ENCODE data around the gene HAL.

The HAL gene

DNA sequence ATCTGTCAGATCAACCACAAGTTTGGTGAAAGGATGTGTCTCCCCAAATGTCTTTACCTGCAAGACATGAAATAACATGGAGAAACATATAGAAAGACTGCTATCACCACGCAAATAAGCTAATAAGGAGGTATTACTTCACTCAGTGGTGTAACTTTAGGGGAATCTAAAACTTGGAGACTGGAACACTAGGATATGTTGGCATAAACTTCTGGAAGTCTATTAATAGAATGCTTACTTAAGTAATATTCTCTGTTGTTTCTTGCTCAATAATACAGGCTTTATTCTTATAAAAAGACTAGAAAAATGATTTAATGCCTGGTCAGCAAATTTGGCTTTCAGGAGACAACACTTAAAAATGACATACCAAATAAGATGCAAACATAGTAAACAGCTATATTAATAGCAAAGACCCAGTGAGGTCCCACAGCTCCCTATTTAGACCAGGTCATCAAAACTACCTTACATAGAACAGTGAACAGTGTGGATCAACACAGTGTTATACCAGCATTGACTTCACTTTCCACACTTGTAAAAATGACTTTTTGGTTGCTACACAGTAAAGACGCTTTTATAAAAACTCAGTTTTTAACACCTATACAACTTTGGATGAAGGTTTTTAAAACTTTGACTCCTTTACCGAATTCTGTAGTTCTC, 18.9 kb upstream of the HAL start:
- no peak for DNase-seq

DNA sequence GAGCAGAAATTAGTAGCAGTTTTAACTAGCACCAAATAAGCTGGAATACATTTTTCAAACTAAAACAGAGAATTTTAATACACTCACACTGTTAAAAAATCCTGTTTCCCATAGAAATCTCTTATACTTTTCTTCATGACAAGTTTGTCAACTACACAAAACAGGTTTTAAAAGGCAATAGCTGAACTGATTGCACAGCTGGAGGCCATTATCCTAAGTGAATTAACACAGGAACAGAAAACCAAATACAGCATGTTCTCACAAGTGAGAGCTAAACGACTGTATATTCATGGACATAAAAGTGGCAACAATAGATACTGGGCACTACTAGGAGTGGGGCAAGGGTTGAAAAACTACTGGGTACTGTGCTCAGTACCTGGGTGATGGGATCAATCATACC, 11.6 kb upstream of the HAL start:
- DNase-seq: no peak

DNA sequence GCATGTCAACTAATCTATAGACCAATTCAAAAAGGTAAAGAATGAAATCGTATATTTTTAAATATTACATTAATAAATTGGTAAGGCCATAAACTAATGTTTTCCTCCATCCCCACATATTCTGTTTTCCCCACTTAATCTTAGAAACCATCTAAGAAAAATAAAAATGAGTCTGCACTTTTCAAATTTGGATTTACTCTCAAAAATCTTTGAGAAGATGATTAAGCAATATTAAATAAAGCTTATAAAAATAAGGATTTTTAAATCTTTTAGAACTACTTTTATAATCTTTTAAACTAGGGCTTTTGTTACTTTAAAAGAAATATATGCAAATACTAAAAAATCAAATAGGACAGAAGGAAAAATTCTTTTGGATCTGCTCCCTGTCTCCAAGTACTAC, 10.6 kb upstream of the HAL start:
- DNase-seq: no peak

DNA sequence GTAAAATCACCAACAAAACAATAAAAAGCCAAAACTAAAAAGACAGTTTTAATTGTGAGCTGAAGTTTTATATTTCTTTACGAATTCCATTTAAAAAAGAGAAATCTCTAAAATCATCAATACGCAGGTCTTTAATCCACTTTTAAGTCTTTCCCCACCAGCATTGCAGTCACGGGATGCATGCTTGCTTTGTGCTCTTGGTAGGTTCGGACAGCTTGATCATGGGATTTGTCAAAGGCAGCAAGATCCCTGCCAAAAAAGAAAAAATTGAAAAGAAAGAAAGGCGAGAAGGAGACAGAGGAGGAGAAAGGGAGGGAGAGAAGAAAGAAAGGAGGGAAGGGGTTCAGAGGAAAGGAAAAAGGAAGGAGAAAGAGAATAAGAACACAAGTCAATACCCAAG, 4.7 kb upstream of the HAL start:
- no peak for DNase-seq

DNA sequence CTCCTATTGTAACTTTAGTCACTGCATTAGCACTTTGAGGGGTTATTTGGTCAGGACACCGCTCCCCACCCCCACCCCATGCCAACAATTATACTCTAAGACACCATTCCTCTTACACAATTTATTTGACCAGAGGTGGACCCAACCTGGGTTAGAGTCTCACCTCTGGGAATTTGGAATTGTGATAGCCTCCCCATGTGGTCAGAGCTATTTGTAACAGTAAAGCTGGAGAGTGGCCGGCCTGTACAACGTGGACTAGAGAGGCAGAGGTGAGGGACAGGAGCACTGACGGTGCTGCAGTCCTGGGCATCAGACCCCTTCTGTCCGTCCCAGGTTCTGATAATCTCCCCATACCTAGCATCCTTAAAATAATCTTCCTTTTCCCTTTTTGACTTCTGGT, 3.3 kb upstream of the HAL start:
- DNase-seq: no peak

DNA sequence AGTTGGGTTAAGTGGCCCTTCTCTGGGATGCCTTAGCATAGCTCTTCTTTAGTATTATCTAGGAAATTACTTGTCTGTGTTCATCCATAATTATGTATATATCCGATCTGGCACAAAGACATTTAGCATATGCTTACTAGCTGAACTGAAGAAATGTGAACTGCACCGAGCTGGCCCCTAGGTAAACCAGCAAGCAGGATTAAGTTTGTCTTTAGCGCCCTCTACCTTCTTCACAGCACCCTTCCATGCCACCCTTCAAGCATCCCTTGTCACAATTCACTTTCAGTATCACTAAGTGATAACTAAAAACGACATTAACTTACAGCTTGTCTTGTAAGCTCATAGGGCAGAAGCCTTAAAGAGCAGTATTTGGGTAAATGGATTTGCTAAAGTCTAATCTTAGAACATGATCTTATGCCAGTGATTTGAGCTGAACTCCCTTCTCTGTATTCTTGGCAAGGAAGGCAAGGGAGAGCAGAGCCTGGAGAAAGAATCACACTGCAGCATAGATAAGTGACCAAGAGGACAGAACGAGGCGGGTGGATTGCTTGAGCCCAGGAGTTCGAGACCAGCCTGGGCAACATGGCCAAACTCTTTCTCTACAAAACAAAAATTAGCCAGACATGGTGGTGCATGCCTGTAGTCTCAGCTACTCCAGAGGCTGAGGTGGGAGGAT, 2.6 kb upstream of the HAL start:
- peak; percentile 59 for DNase-seq

DNA sequence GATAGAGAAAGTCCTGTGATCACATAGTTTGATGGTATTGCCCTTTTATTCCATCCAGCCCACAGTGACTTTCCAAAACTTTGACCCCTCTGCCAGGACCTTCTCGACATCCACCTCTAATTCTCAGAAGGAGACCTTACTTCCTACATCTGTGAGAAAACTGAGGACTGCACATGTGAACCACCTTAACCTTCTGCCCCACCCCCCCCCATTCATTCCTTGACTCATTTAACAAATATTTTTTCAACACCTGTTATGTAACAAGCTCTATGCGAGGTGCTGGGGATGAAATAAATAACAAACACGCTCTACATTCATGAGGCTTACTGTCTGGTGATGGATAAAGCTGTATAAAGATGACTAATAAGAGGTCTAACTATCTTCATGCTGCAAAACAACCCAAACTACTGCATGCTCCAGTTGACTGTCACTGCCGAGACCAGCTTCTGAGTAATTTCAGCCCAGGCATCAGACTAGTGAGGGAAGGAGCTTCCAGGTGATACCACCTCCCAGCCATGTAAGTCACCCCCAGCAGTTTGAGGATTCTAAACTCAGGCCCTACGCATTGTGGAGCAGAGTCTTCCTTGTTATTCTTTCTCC, 1.9 kb upstream of the HAL start:
- DNase-seq: no peak

DNA sequence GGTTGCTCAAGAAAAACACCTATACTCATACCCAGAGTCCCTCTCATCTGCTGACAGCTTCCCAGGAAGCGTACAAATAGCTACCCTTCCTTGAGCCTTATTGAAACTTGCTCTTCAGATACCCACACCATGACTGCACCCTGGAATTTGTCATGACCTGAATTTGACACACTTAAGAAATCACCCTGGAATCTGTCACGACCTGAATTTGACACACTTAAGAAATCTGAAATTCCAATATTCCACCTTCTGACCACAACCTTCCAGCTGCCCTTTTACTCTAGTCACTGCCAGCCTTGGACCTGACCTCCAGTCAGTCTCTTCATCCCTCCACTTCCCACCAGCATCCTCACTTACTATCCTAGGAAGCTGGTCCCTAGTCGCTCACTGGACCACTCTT, 1.1 kb upstream of the HAL start:
- no peak for DNase-seq

DNA sequence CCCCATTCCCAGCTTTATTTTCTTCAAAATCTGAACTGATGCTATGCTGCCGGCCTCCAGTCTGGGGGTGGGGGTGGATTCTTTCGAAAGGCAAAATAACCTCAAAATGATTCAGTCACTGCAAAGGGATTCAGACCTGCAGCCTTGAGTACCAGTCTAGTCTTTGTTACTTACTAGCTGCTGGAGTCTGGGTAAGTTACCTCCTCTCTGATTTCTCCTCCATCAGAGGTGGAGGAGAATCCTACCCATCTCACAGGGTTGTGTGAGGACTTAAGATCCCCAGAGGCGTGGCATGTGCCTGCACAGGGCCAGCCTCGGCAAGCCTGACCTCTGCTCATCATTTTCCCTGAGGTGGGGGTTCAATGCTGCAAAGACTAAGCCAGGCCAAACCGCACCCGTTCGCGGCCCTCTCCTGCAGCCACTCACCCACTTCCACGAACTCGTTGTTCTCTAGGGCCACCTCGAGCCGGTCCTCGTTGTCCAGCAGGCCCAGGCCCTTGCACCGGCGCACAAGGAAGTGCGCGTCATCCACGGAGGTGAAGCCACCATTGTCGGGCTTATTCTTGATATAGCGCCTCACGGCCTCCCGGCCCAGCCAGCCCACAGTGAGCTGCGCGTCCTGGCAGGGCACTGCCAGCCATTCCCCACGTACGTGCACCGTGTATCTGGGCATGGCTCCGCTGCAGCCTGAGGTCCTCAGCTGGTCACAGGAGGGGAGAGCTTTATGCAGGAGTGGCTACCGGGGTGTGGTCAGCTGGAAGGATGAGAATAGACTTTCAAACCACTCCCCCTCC, 709 bp downstream of the HAL start:
- DNase-seq: no peak

DNA sequence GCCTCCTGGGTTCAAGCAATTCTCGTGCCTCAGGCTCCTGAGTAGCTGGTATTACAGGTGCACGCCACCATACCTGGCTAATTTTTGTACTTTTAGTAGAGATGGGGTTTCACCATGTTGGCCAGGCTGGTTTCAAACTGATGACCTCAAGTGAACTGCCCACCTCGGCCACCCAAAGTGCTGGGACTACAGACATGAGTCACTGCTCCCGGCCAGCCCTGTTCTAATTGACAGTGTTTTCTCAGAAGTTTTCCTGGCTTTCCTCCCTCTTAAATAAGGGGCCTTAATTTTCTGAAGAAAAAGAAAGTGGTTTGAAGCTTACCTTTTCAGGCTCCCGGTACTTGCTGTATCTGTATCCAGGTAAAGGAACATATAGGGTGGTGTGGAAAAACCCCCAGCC, 1.7 kb downstream of the HAL start:
- DNase-seq: no peak

DNA sequence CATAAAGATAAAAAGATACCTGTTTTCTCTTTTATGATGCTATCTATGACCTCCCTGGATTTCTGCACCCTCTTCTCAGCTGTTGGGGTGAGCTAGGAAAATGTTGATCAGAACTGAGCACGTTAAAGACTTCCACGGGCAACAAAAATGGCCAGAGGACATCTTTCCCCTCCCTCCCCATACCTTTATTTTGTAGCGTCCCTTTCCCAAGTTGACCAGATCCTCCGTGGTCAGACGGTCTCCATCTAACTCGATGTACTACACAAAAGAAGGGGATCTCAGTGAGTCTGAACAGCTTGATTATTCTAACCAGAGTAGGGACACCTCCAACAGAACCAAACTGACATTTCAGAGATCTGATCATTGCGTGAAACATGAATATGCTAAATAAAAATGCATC, 2.2 kb downstream of the HAL start:
- DNase-seq: no peak

DNA sequence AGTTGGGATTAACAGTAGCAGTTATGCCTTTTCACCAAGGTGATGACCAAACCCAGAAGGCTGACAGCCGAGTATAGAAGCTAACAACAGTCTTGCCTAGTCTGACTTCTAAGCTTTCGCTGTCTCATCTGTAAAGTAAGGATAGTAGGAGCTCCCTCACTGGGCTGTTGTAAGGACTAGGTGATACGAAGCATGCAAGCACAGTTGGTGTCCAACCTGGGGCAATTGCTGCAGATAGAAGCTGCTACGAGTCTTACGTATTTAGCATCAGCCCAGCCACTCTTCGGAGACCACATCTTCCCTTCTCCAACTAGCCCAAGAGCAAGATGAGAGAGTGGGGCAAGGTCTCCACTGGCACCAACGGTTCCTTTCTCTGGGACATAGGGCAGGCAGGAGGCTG, 6.0 kb downstream of the HAL start:
- no peak for DNase-seq

DNA sequence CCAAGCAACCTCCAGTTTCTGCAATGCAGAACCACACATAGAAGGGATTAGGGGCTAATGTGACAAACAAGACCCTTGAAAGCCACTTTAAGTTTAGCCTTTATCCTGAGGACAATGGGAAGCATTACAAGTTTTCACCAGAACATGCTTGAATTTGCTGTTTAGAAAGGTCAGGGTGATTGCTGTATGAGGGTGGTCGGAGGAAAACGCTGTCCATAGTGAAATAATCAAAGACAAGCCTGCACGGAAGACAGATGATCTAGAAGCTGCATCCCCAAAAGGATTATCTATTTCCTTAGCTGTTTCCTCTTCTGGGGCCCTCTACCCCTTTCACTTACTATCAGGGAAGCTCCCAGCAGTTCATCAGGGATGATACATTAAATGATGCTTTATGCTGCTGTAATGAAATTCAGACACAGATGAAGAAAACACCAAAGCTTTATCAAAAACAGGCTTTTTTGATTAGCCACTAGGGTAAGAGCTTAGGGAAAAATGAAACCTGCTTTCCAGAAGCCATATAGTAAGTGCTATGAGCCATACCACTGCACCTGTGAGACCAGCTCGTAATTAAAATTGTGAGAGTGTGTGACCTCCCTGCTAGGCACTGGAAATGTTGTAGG, 6.5 kb downstream of the HAL start:
- no peak for DNase-seq

DNA sequence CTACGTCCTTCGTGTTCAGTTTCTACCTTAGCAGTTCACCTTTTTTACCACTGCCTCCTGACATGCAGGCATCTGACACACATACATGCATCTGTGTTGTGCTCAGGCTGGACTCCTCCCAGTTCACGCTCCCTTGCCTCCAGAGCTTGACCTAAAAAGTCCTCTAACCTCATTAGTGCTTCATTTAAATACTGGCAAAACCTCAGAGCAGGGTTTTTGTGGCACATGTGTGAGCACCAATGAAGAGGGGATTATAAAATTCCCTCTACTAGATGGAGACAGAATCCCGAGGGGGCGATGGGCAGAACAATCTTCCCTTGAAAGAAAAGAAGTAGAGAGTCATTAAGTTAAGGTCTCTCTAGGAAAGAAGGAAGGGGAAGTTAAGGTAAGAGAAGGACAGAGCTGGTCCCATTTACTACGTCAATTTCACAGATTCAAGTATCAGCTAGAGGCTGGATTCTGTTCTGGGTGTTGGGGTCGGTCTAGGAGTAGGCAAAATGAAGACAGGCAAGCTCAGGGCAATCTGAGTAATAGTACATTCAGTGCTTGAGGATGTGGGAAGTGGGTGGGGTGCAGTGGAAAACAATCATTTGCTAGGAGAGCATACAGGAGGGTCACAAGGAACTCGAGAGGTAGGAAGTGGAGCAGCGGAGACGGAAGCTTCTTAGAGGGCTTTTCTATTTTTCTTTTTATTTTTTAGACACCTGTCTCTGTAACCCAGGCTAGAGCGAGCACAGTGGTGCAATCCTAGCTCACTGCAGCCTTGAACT, 7.5 kb downstream of the HAL start:
- no peak for DNase-seq

DNA sequence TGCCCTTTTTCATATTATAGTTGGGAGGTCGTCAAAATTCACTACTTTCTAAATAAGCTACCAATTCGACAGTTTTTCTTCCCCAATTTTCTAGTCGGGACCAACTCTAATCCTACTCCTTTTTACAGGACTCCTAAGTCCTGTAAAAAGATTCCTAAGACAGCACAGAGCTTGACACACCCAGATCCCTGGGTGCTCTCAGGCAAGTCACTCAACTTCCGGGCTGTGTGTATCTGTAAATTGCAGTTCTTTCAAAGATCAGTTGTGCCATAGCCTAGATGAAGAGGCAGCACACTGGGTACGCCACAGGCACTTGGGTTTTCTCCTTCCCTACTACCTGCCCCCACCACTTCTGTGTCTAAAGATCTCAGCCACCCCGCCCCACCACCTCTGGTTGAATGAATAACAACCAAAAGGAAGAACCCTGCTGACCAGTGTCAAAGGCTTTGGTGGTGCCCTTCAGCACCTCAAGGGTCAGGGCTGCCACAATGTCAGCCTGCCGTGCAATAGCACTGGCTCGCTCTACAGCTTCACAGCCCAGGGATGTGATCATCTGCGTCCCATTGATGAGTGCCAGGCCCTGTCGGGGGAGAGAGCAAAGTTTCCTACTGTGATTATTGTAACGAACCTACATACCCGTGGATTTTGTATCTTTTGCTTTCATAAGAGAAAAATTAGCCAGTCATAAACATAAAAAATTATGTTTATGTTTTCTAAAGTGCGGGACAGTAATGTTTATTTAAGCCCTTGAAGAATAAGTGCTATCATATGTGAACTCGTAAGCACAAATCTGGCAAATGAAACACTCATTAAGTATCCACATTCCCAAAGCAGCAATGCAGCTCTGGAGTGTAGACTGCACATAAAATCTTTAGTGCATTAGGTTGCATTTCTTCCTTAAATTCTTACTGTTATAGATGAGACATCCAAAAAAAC, 9.2 kb downstream of the HAL start:
- no peak for DNase-seq

DNA sequence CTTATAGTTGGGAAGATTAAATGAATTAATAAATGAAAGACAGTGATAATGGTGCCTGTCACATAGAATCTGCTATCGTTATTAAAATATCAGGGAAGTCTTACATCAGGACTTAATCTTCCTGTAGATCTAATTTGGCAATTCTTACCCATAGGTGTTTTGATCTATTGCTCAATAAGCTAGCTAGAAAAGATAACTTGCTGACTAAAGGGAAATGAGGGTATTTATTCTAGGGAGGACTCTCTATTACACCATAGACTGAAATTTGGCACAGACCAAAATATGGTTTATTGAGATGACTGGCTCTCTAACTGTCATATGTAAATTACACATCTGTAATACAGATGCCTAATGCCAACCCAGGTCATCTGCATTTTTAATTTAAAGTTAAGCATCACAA, 11.5 kb downstream of the HAL start:
- no peak for DNase-seq

DNA sequence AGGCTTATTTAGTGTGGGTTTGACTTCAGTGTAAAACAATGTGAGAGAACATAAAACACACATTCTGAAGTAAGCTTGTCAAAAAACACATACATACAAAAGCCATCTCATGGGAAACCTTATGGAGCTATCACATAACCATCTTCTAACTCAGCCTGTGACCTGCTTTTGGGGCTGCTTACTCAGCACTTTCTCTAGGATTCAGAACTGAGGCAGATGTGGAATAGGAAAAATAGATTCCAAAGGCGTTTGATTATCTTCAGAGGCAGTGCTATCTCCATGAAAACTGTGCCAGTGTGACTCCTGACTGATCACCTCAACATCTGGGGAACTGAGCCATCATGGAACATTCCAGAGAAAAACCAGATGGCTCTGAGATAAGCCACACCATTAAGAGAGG, 13.5 kb downstream of the HAL start:
- no peak for DNase-seq

DNA sequence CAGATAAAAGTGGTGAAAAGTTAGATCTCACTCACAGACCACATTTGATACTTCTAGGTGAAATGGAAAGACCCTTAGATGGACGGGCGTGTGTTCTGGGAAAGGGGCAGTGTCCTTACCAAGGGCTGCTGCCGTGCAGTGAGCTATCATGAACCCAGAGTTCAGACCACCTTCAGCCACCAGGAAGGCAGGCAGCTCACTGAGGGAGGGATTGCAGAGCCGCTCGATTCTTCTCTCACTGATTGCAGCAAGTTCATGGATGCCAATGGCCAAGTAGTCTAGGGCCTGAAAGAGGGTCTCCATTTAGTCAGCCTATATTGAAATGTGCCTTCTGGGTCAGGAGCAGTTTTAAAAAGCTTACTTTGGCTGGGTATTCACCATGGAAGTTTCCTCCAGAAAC, 15.7 kb downstream of the HAL start:
- DNase-seq: no peak

DNA sequence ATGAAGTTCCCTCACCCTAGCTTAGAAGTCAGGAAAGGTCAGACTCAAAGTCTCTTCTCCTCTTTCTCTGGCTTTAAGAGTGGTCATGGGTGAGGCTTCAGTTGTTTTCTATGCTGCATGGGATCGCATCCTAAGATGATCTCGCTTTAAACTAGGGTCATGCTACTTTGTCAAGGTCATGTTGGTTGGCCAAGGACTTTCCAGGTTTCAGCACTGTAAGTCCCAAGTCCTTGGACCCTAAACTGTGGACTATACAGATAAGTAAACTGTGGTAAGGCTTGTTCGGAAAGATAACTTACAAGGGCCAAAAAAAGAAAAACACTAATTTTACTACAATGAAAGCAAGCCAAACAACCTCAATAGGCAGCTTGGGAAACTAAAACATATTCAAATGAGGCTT, 17.4 kb downstream of the HAL start:
- no peak for DNase-seq

DNA sequence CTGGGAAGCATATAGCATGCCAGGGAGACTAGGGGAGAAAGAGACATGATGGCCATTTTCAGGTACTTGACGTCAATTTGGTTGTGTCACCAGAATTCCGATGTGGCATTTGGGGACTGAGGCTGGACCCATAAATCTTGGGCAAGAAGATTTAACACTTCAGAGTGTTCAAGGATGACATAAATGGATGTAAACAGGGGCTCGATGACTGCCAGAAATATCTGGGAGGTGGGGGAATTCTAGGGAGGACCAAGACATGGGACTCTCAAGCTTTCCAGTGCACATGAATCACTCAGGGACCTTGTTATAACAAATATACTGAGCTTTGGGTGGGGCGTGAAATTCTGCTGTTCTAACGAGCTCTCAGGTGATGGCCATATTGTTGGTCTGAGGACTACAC, 17.8 kb downstream of the HAL start:
- DNase-seq: no peak

DNA sequence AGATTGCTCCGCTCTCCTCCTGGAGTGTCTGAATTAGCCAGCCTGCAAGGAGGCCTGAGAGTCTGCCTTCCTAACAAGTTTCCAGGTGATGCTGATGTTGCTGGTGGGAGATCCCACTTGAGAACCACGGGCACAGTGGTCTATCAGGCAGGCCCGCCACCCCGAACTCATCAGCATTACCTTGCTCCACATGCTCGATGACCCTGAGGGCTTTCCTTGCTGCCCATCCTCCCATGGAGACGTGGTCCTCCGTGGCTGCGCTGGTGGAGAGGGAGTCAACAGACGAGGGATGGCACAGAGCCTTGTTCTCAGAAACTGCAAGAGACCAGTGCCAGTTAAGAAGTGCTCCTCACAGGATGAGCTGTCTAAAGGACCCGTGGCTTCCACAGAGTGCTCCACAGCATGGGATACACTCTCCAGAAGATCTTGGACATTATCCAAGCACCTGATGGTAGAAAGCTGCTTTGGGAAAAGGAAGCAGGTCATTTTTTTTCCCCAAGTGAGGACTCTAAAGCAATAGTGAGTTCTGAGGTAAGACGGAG, 18.3 kb downstream of the HAL start:
- peak; percentile 12 for DNase-seq
